Progenitor cell of endocrine pancreas (in vitro differentiated cells): Measurements from ENCODE around the gene OLFM3. TPM values are rescaled to one million over a fixed set of nuclear protein-coding genes. Genes with fewer than 3 reads are reported as not detected.

Experiments
- DNase-seq: peaks from one replicate; pipeline ENCODE4 v3.0.0; 2021; ENCODE audit warnings: low spot score; ENCODE audit not compliant: unreplicated experiment
- H3K27ac Mint-ChIP-seq: 2 replicates; pipeline ENCODE4 v1.8.0; 2021; ENCODE audit warnings: mild to moderate bottlenecking, moderate library complexity, mixed read lengths
- H3K27me3 Mint-ChIP-seq: 2 replicates; pipeline ENCODE4 v1.8.0; 2021; ENCODE audit warnings: mixed read lengths
- H3K36me3 Mint-ChIP-seq: 2 replicates; pipeline ENCODE4 v1.8.0; 2022; ENCODE audit warnings: mixed read lengths; ENCODE audit not compliant: insufficient read depth
- H3K4me1 Mint-ChIP-seq: 2 replicates; pipeline ENCODE4 v1.8.0; 2021; ENCODE audit warnings: low read depth, mixed read lengths
- H3K4me3 Mint-ChIP-seq: 2 replicates; pipeline ENCODE4 v1.8.0; 2021; ENCODE audit warnings: low read depth, mild to moderate bottlenecking, moderate library complexity, mixed read lengths
- H3K9me3 Mint-ChIP-seq: 2 replicates; pipeline ENCODE4 v1.8.0; 2021; ENCODE audit warnings: low read depth, mixed read lengths
- total RNA-seq: library from RNA; stranded (reverse); gene quantifications from 2 replicates; pipeline ENCODE4 v1.2.1, GENCODE V29; 2021
- TF ChIP-seq, protein P1 (sequence below): fragments of 200-600 bp; sonication (generic); IDR thresholded peaks from one replicate; pipeline ENCODE4 v1.5.0; 2021; ENCODE audit warnings: antibody characterized with exemption, mild to moderate bottlenecking; ENCODE audit not compliant: unreplicated experiment

OLFM3 gene
- total RNA-seq, 1 donor from 2014 or later: 1.1 TPM

DNA sequence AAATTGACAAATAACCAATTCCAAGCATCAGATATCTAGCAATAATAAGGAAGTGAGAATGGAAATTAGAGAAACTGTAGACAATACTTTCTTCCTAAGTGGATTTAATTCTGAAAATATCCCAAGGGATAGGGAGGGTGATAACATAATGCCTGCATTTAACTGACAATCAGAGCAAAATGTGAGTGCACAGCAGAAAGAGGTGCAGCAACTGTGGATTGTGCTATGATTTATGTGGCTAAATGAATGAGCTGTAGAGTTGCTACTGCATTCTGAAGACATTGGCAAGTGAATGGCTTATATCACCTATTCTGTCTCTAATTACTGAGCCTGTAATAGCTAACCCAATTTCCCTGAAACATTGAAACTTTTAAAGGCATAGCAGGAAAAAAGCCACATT lies 39.0 kb downstream of the OLFM3 start:
- H3K27ac Mint-ChIP-seq: no peak overlapping the region
- H3K27me3 Mint-ChIP-seq: no peaks in the 10 kb centered on the region
- H3K4me1 Mint-ChIP-seq: peaks cover 8% of the 10 kb centered on the region
- no peaks in the 10 kb centered on the region for H3K36me3 Mint-ChIP-seq
- H3K9me3 Mint-ChIP-seq: no peaks in the 10 kb centered on the region
- TF ChIP-seq, protein P1, sequence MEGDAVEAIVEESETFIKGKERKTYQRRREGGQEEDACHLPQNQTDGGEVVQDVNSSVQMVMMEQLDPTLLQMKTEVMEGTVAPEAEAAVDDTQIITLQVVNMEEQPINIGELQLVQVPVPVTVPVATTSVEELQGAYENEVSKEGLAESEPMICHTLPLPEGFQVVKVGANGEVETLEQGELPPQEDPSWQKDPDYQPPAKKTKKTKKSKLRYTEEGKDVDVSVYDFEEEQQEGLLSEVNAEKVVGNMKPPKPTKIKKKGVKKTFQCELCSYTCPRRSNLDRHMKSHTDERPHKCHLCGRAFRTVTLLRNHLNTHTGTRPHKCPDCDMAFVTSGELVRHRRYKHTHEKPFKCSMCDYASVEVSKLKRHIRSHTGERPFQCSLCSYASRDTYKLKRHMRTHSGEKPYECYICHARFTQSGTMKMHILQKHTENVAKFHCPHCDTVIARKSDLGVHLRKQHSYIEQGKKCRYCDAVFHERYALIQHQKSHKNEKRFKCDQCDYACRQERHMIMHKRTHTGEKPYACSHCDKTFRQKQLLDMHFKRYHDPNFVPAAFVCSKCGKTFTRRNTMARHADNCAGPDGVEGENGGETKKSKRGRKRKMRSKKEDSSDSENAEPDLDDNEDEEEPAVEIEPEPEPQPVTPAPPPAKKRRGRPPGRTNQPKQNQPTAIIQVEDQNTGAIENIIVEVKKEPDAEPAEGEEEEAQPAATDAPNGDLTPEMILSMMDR: no peak
- no peak overlapping the region for H3K4me3 Mint-ChIP-seq
- DNase-seq: no peak

- peak overlapping the region; percentile 57 for H3K27ac Mint-ChIP-seq
These were observed 43.1 kb downstream of the OLFM3 start for GRCh38 chr1:101953623-101954022.

DNA sequence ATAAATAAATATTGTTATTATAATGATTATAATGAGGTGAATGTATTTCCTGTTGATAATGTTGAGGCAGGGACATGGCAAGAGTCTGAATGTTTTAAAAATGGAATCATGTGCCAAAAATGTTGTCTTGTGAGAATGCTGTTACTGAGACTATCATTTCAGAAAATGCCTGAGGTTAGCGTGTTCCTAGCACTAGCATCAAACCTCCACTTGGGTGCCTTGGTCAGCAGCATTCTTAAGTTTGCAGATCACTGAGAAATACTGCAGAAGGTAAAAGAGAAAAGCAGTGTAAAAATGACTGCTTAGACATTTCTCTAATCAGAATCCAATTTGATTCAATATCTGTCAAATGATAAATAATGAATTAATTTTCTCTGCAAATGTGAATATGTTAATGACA lies 50.8 kb downstream of the OLFM3 start:
- H3K27me3 Mint-ChIP-seq: no peaks in the 10 kb centered on the region
- no peak overlapping the region for H3K27ac Mint-ChIP-seq
- peaks cover 12% of the 10 kb centered on the region for H3K4me1 Mint-ChIP-seq
- TF ChIP-seq, protein P1: peak; percentile 19
- H3K9me3 Mint-ChIP-seq: peaks cover 4% of the 10 kb centered on the region
- no peak overlapping the region for H3K4me3 Mint-ChIP-seq
- peaks cover 3% of the 10 kb centered on the region for H3K36me3 Mint-ChIP-seq
- no peak for DNase-seq

More at GRCh38 chr1:101953623-101954022, 43.1 kb downstream of the OLFM3 start:
- DNase-seq: no peak
- peaks cover 18% of the 10 kb centered on the region for H3K4me1 Mint-ChIP-seq
- TF ChIP-seq, protein P1: no peak
- H3K4me3 Mint-ChIP-seq: no peak overlapping the region
- H3K9me3 Mint-ChIP-seq: peaks cover 4% of the 10 kb centered on the region
- H3K27me3 Mint-ChIP-seq: no peaks in the 10 kb centered on the region
- H3K36me3 Mint-ChIP-seq: peaks cover 3% of the 10 kb centered on the region

- Mint-ChIP-seq H3K27ac (no peak overlapping the region), H3K27me3 (no peaks in the 10 kb centered on the region), H3K9me3 (no peaks in the 10 kb centered on the region)
These were observed 53.5 kb downstream of the OLFM3 start for GRCh38 chr1:101943237-101943636.

GRCh38 chr1:101942516-101943193 lies 54.1 kb downstream of the OLFM3 start:
- Mint-ChIP-seq H3K4me1 (peaks cover 12% of the 10 kb centered on the region), H3K4me3 (no peak overlapping the region), H3K27ac (no peak overlapping the region), H3K36me3 (no peaks in the 10 kb centered on the region), H3K9me3 (peaks cover 2% of the 10 kb centered on the region), H3K27me3 (no peaks in the 10 kb centered on the region)
- TF ChIP-seq, protein P1: no peak
- DNase-seq: no peak

More at GRCh38 chr1:101943237-101943636, 53.5 kb downstream of the OLFM3 start:
- peaks cover 10% of the 10 kb centered on the region for H3K4me1 Mint-ChIP-seq
- DNase-seq: no peak
- TF ChIP-seq, protein P1: no peak
- H3K36me3 Mint-ChIP-seq: no peaks in the 10 kb centered on the region
- H3K4me3 Mint-ChIP-seq: no peak overlapping the region
